BJ (cell line): ENCODE data around the gene ITPRIPL2. TPM values are rescaled to one million over a fixed set of nuclear protein-coding genes. Genes with fewer than 3 reads are reported as not detected.
A peak's percentile ranks its signal among the peaks of the same experiment; 100 is the strongest.

Source experiments
- CTCF ChIA-PET: fragments of 350-600 bp; formaldehyde crosslinking; extraction: SDS; loops from one replicate; lab custom pipeline; 2021; ENCODE audit warnings: antibody characterized with exemption, inconsistent platforms; lab: Yijun Ruan, JAX
- POLR2A ChIA-PET: fragments of 300-600 bp; sonication (Branson Sonifier 250); formaldehyde crosslinking; extraction: SDS; loops from one replicate; lab custom pipeline; 2021; ENCODE audit warnings: antibody characterized with exemption; lab: Charles Lee
- DNase-seq: peaks from one replicate; pipeline ENCODE4 v3.0.0-alpha.2; 2011; ENCODE audit warnings: low read depth
- H3K27me3 ChIP-seq: 2 replicates; pipeline ENCODE4 v1.6.0; 2011; ENCODE audit warnings: low read length; ENCODE audit not compliant: control insufficient read depth, insufficient read depth
- H3K36me3 ChIP-seq: 2 replicates; pipeline ENCODE4 v1.5.1; 2011; ENCODE audit warnings: low read length; ENCODE audit not compliant: control insufficient read depth, insufficient read depth
- H3K4me3 ChIP-seq: 2 replicates; pipeline ENCODE4 v1.5.1; 2011; ENCODE audit warnings: low read depth, mild to moderate bottlenecking, control low read depth, low read length
- CTCF ChIP-seq: IDR thresholded peaks from 2 replicates; pipeline ENCODE4 v1.5.1; 2011; ENCODE audit warnings: low read depth, mild to moderate bottlenecking, control low read depth, inconsistent platforms, low read length, moderate library complexity; ENCODE audit not compliant: insufficient read depth
- polyA plus RNA-seq: library from polyadenylated mRNA; depleted of rRNA; stranded (reverse); fragments of >200 nt; gene quantifications from 2 replicates; pipeline ENCODE4 v1.2.3, GENCODE V29; 2011

Gene ITPRIPL2
- polyA plus RNA-seq, 1 experiment: 14.9 TPM

- CTCF ChIA-PET: no interaction called here
- no peak for TF ChIP-seq CTCF
- POLR2A ChIA-PET: no interaction called here
- no peak overlapping the region for H3K4me3 ChIP-seq
- H3K27me3 ChIP-seq: no peaks in the 10 kb centered on the region
- H3K36me3 ChIP-seq: no peaks in the 10 kb centered on the region; the same call in 1 of the 2 replicates
- DNase-seq: no peak
Measured at GRCh38 chr16:19128454-19129200, 14.9 kb downstream of the ITPRIPL2 start.

GRCh38 chr16:19130385-19130784 lies 16.6 kb downstream of the ITPRIPL2 start:
- CTCF ChIA-PET: interaction anchor here (0.6 to 2.1 kb wide), 4 partner anchors 9 to 44 kb away, joined by 3 to 8 read pairs (median 4); no protein-coding TSS in a partner anchor
- POLR2A ChIA-PET: interaction anchor here (0.6 kb wide), 1 partner anchor 1568 kb away, joined by 4 read pairs; no protein-coding TSS in a partner anchor
- TF ChIP-seq CTCF: no peak
- DNase-seq: no peak
- H3K4me3 ChIP-seq: no peak overlapping the region
- H3K27me3 ChIP-seq: no peaks in the 10 kb centered on the region
- H3K36me3 ChIP-seq: no peaks in the 10 kb centered on the region; the same call in 1 of the 2 replicates

GRCh38 chr16:19130852-19131824 lies 17.4 kb downstream of the ITPRIPL2 start:
- peak; percentile 46 for DNase-seq
- Histone ChIP-seq H3K36me3 (no peaks in the 10 kb centered on the region), H3K4me3 (no peak overlapping the region), H3K27me3 (no peaks in the 10 kb centered on the region)
- TF ChIP-seq CTCF: no peak
- POLR2A ChIA-PET: interaction anchor here (0.6 kb wide), 1 partner anchor 1569 kb away, joined by 4 read pairs; no protein-coding TSS in a partner anchor
- CTCF ChIA-PET: interaction anchor here (0.6 to 2.1 kb wide), 5 partner anchors 8 to 45 kb away, joined by 3 to 8 read pairs (median 3); no protein-coding TSS in a partner anchor

- CTCF ChIA-PET: interaction anchor here (1.4 to 2.1 kb wide), 3 partner anchors 9 to 13 kb away, joined by 3 to 8 read pairs (median 5); no protein-coding TSS in a partner anchor
- POLR2A ChIA-PET: no interaction called here
- no peak for TF ChIP-seq CTCF
- no peaks in the 10 kb centered on the region for H3K36me3 ChIP-seq
- no peak for DNase-seq
- no peak overlapping the region for H3K4me3 ChIP-seq
- no peaks in the 10 kb centered on the region for H3K27me3 ChIP-seq
Measured at GRCh38 chr16:19131825-19132218, 18.1 kb downstream of the ITPRIPL2 start.
